ENCODE results near the gene SHKBP1.
"Not testable (repeated sequence)": the region's sequence is repeated elsewhere in the genome, so short reads cannot be mapped to it uniquely, and the experiment has no call there.

SHKBP1 gene

DNA sequence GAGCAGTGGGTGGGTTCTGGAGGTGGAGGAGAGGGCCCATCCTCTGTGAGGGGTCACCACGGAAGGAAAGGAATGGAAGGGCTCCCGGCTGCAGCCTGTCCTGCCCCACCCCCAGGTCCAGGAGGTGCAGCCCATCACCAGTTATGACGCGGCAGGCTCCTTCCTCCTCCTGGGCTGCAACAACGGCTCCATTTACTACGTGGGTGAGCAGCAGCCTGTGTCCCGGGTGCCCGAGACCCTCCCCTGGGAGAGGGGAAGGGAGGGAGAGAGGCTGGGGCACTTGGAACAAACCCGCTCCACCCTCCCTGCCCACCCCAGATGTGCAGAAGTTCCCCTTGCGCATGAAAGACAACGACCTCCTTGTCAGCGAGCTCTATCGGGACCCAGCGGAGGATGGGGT lies 6.6 kb downstream of the SHKBP1 start:
- DNase-seq: no peak

DNA sequence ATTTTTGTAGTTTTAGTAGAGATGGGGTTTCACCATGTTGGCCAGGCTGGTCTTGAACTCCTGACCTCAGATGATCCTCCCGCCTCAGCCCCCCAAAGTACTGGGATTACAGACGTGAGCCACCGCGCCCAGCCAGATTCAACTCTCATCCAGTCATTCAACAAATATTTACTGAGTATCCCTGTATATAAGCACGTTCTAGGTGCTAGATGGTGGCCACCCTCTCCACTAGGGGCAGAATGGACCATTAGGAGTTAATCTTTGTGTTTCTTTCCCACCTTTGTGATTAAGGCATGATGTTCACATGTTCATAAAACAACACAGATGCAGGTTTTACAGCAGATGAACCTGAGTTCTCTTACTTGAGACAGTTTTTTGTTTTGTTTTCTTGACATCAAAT lies 7.3 kb downstream of the SHKBP1 start:
- DNase-seq: no peak

GRCh38 chr19:40585241-40585981 lies 8.7 kb downstream of the SHKBP1 start:
- DNase-seq: no peak

DNA sequence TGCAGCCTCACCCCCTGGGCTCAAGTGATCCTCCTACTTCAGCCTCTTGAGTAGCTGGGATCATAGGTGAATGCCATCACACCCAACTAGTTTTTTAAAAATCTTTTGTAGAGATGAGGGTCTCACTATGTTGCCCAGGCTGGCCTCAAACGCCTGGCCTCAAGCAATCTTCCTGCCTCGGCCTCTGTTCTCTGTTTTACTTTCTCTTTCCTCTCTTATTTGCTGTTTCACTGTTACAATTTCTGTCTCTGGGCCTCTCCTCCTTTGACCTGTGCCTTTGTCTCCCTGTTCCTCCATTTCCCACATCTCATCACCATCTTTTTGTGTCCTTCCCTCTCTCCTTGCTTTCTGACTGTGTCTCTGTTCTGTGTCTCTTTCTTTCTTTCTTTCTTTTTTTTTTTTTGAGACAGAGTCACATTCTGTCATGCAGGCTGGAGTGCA lies 9.3 kb downstream of the SHKBP1 start:
- DNase-seq: no peak

DNA sequence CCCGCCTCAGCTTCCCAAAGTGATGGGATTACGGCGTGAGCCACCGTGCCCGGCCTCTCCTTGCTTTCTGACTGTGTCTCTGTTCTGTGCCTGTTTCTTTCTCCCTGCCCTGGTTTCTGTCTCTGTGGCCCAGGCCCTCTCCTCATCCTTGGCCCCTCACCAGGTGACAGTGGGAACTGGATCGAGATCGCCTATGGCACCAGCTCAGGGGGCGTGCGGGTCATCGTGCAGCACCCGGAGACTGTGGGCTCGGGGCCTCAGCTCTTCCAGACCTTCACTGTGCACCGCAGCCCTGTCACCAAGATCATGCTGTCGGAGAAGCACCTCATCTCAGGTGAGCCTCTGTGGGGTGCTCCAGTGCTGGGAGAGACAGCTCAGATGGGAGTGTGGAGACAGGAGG lies 9.9 kb downstream of the SHKBP1 start:
- no peak for DNase-seq

- DNase-seq: no peak
Observed at GRCh38 chr19:40588110-40588854, 11.6 kb downstream of the SHKBP1 start.

DNA sequence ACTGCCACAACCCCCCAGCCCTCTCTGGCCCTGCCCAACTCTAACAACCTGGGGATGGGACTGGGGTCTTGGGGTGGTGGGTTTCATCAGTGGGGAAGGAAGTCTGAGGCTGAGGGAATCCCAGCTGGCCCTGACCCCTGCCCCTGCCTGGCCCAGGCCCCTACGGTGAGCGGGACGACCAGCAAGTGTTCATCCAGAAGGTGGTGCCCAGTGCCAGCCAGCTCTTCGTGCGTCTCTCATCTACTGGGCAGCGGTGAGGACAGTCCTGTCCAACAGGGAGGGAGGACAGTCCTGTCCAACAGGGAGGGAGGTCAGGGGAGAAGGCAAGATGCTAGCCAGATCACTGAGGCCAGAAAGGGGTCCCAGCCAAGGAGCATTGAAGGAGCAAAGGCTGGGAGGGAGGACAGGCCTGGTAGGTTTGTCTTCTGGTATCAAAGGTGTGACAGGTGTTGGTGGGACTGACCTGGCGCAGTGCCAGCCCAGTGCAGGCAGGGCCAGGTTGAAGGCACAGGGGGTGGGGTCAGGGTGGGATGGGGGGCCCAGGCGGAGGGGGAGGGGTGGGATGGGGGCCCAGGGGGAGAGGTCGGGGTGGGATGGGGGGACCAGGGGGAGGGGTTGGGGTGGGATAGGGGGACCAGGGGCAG lies 12.4 kb downstream of the SHKBP1 start:
- no peak for DNase-seq

GRCh38 chr19:40589591-40590429 lies 13.1 kb downstream of the SHKBP1 start:
- no peak for DNase-seq

DNA sequence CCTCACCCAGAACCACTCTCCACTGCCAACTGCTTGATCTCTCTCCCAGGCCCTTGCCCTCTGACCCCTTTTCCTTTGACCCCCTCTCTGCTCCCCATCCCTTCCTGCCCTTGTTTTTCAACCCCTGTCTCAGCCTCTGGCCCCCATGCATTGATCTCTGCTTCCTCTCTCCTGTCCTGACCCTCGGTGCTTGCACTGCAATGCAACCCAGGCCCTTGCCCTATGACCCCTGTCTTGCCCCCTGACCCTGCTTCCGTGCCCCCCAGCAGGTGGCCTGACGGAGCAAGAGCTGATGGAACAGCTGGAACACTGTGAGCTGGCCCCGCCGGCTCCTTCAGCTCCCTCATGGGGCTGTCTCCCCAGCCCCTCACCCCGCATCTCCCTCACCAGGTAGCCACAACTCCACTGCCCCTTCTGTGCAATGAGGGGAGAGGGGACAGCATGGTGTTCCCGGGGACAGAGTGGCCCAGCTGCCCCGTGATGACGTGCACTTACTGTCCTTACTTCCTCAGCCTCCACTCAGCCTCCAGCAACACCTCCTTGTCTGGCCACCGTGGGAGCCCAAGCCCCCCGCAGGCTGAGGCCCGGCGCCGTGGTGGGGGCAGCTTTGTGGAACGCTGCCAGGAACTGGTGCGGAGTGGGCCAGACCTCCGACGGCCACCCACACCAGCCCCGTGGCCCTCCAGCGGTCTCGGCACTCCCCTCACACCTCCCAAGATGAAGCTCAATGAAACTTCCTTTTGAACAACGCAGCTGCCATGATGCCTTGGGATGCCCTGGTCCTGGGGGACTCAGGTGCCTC lies 14.0 kb downstream of the SHKBP1 start:
- DNase-seq: no peak

DNA sequence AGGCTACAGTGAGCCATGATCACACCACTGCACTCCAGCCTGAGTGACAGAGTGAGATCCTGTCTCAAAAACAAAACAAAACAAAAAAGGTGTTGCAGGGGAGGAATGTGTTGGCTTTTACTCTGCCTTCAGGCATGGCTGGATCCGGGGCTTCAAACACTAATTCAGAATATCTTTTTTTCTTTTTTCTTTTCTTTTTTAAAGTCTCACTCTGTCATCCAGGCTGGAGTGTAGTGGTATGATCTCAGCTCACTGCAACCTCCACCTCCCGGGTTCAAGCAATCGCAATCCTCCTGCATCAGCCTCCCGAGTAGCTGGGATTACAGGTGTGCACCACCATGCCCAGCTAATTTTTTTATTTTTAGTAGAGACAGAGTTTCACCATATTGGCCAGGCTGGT lies 15.1 kb downstream of the SHKBP1 start:
- not testable (repeated sequence) for DNase-seq

GRCh38 chr19:40592170-40592569 lies 15.5 kb downstream of the SHKBP1 start:
- DNase-seq: no peak

DNA sequence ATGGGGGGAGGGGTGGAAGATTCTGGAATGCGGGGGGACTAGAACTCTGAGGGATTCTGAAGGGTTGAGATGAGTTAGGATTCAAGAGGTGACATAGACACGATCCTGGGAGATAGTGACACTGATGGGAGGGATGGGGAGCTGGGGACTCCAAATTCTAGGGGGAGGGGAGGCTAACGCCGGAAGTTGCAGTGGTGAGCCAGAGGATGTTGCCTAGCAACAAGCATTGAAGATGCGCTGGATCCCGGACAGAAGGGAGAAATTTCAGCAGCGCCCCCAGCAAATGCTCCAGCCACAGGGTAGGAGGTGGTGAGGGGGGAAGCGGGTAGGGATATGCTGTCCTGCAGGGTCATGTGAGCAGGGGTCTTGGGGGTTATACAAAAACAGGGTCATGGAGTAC lies 17.6 kb downstream of the SHKBP1 start:
- no peak for DNase-seq

GRCh38 chr19:40594657-40595091 lies 18.0 kb downstream of the SHKBP1 start:
- DNase-seq: no peak

DNA sequence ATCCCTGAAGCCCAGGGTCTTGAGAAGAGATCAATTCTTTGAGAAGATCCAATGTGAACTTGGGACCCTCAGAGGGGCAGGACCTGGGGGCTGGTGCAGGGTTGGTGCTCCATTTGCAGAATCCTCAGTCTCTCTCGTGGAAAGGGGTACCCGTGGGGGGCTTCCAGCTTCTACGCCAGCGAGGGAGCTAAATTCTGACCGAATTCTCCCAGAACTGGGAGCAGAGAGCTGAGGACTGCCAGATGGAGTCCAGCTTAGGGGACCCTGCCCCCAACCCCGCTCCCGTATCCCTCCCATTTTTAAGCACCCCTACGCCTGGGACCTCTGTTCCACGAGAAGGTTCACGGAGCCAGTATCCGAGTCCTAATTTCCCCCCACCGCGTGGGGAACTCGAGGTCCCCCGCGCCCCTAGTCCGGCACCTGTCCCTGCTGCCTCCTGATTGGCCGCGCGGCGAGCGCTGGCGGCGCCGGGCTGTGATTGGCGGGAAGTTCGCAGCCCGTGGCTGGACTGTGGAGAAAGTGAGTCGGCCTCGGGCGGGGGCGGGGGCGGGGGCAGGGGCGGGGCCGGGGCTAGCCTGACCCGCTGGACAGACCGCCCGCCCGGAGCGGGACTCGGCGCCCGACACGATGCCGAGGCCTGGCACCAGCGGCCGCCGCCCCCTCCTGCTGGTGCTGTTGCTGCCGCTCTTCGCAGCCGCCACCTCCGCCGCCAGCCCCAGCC lies 20.1 kb downstream of the SHKBP1 start:
- peak; percentile 48 for DNase-seq

GRCh38 chr19:40597329-40597838 lies 20.7 kb downstream of the SHKBP1 start:
- DNase-seq: peak; percentile 39

DNA sequence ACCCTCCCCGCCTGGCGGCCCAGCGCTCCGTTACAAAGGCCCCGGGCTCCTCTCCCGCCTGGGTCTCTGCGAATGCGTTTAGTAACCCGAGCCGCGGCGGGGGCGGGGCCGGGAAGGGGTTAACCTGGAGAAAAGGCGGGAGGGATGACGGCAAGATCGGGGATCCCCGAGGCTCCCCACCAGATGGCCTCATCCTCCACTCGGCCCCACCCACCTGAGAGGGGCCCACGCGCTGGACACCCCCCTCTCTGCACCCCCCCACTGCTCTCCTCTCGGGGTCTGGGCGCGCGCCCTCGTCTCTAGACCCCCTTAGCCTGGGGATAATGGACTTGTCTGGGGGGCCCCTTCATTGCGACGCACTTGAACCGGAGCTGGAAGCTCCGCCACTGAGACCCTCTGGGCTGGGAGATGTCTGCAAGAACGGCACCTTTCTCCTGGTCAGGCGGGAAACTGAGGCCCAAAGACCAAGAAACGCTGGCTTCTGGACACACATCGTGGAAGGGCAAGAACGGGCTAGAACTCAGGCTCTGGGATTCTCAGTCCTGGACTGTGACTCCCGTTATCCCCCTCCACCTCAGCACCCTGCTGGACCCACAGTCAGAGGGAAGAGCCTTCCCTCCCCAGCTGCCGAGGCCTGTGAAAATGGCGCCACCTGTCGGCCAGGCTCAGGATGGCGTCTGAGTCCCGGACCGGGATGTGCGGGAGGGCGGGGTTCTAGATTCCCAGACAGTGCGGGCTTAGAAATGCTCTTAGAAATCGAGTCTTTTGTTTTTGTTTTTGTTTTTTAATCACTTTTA lies 21.6 kb downstream of the SHKBP1 start:
- DNase-seq: peak; percentile 94

DNA sequence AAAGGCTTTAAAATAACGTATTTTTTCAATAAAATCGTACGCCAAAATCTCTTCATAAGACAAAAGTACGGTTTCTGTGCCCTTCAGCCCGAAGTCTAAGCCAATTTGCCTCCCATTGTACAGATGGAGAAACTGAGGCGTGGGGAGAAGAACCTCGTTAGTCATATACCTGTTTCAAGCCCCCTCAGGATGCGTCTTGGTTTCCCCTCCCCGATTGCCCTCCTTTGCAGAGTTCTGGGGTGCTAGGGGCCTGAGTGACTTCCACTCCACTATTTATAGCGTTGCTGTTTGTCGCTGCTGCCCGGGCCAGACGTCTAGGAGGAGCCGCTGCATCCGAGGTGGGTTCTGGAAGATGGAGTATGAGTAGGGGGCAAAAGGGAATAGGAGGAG lies 22.2 kb downstream of the SHKBP1 start:
- DNase-seq: no peak

DNA sequence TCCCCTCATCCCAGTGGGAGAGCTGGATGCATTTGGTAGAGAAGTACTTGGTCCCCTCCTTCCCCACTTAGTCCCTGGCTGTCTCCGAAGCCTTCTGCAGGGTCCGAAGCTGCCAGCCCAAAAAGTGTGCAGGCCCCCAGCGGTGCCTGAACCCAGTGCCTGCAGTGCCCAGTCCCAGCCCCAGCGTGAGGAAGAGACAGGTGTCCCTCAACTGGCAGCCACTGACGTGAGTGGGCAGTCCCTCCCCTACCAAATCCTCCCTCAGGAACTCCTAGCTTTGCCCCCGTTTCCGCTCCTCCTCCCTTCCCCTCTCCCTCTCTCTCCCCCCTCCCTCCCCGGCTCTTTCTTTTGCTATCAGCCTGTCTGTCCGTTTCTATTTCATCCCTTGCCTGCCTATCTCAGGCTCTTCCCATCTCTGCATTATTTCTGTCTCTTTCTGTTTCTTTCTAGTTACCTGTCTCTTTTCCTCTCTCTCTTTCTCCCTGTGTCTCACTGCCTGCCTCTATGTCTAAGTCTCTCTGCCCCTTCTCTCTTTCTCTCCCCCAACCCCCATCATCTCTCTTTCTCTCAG lies 22.7 kb downstream of the SHKBP1 start:
- DNase-seq: peak; percentile 48

DNA sequence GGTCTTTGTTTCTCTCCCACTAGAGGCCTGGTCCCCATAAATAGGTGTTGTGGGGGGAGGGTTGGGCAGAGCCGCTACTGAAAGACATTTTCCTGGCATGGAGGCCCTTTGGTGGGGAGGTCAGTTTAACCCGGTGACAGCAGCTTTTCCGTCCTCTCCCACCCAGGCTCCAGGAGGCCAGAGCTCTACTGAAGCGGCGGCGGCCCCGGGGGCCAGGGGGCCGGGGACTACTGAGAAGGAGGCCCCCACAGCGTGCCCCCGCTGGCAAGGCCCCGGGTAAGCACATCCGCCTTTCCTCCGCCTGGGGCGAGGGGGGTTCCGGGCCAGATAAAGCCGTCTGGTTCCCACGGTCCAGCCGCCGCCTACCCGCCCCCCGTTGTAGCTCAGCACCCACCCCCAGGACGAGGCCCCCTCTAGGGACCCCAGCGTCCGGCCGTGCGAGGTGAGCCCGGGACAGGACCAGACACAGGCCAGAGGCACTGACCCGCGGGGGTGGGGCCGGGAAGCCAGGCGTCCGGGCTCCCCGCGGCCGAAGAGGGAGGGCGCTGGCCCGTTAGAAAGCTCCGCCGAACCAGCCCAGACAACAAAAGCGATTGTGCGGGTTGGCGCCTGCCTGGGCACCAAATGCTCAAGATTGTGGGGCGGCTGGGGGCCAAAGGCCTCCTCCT lies 23.4 kb downstream of the SHKBP1 start:
- peak; percentile 51 for DNase-seq
